Muscle layer of colon (tissue), 2 donors: ENCODE data around the gene ELAVL1.

Experiments
- H3K27ac ChIP-seq: one replicate; pipeline ENCODE4 v1.7.0; 2013; ENCODE audit warnings: low read depth, mild to moderate bottlenecking, low read length, moderate library complexity
- H3K27me3 ChIP-seq, 2 donors: one replicate each; pipeline ENCODE4 v1.7.0; 2013; ENCODE audit warnings: low read length in 2 of 2, mild to moderate bottlenecking in 2 of 2; ENCODE audit not compliant: insufficient read depth in 2 of 2, control insufficient read depth in 1 of 2
- H3K36me3 ChIP-seq: one replicate; pipeline ENCODE4 v1.7.0; 2013; ENCODE audit warnings: mild to moderate bottlenecking, low read length; ENCODE audit not compliant: insufficient read depth
- H3K4me1 ChIP-seq: one replicate; pipeline ENCODE4 v1.7.0; 2013; ENCODE audit warnings: mild to moderate bottlenecking, low read length; ENCODE audit not compliant: insufficient read depth
- H3K4me3 ChIP-seq, 2 donors: one replicate each; pipeline ENCODE4 v1.7.0; 2013; ENCODE audit warnings: low read length in 2 of 2, low read depth in 1 of 2, mild to moderate bottlenecking in 1 of 2, moderate library complexity in 1 of 2
- H3K9ac ChIP-seq: one replicate; pipeline ENCODE4 v1.7.0; 2013; ENCODE audit warnings: low read length
- H3K9me3 ChIP-seq: one replicate; pipeline ENCODE4 v1.7.0; 2013; ENCODE audit warnings: mild to moderate bottlenecking, low read length
- donor health status: abdominal sarcoma.
- donor health status: Adenocarcinoma of cecum.

The ELAVL1 gene

DNA sequence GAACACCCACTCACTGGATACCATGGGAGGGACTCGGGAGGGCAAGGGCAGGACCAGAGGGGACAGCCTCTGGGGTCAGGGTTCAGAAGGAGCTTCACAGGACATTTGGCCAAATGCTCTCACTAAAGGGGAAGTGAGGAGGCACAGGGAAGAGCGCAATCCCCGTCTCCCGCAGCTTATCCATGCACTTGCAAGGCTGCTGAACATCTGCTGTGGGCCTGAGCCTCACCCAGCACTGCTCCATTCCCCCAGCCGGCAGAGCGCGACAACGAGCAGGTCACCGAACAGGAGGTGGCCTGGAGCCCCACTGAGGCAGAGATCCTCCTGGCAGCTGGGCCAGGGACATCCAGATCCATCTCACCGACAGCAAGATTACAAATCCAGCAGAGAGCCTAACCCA is 23.3 kb downstream of the ELAVL1 start:
- H3K4me1 ChIP-seq, result peaks cover 12% of the 10 kb centered on the region
- peaks cover 64% of the 10 kb centered on the region for H3K36me3 ChIP-seq
- H3K4me3 ChIP-seq, result no peak overlapping the region
- no peak overlapping the region for H3K27ac ChIP-seq
- H3K9ac ChIP-seq, result no peak overlapping the region
- H3K27me3 ChIP-seq, result no peaks in the 10 kb centered on the region
- no peaks in the 10 kb centered on the region for H3K9me3 ChIP-seq

DNA sequence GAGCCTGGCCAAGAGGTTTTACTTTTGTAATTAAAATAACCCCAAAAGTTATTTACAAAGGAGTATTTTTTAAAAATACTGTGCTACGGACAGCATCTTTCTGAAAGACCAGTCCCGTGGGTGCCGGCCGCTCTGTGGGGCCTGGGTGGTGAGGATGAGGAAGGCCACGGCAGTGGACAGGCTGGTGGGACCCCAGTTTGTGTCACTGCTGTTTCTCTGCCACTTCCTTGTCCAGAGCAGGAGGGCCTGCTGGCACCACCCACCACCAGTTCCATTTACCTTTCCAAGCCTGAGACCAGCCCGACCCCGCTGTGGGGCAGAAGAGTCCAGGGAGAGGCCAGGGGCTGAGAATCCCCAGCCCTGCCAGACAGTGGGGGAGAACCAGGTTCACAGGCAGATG is 23.8 kb downstream of the ELAVL1 start:
- Histone ChIP-seq H3K4me1 (peaks cover 12% of the 10 kb centered on the region), H3K27me3 (no peaks in the 10 kb centered on the region), H3K9ac (no peak overlapping the region), H3K9me3 (no peaks in the 10 kb centered on the region), H3K4me3 (no peak overlapping the region), H3K36me3 (peaks cover 65% of the 10 kb centered on the region), H3K27ac (no peak overlapping the region)

DNA sequence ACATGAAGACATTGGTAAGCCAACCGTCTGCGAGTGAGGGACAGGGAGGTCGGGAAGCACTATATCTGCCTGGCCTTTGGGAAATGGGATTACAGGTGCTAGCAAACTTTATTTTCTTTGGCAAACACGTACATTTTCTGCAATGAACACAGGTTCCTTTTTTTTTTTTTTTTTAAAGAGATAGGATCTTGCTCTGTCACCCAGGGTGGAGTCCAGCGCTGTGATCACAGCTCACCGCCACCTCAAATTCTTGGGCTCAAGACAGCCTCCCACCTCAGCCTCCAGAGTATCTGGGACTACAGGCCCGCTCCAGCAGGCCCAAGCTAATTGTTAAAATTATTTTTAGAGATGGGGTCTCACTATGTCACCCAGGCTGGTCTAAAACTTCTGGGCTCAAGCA is 24.2 kb downstream of the ELAVL1 start:
- H3K4me3 ChIP-seq, result no peak overlapping the region
- no peaks in the 10 kb centered on the region for H3K27me3 ChIP-seq
- H3K9ac ChIP-seq, result no peak overlapping the region
- peaks cover 65% of the 10 kb centered on the region for H3K36me3 ChIP-seq
- H3K4me1 ChIP-seq, result peaks cover 12% of the 10 kb centered on the region
- no peaks in the 10 kb centered on the region for H3K9me3 ChIP-seq
- H3K27ac ChIP-seq, result no peak overlapping the region

DNA sequence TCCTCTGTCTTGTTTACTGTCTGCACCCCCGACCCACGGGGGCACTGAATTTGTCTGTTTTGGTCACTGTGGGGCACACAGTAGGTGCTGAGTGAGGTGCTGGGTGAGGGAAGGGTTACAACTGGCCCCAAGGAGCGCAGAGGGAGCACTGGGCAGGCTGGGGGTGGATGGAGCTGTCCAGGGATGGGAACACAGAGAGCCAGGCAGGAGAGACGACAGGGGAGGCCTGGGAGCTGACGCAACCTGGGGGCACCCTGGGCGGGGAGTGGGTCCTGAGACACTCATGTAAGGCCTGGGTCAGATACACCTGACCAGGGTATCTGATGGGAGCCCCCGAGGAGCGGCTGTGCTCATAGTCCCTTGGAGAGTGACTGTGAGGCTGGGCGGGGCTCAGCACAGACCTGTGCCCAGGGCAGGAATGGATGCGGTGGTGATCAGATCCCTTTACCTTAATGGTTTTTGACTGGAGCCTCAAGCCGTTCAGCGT is 24.8 kb downstream of the ELAVL1 start:
- Histone ChIP-seq H3K9ac (no peak overlapping the region), H3K4me3 (no peak overlapping the region), H3K36me3 (peaks cover 65% of the 10 kb centered on the region), H3K9me3 (no peaks in the 10 kb centered on the region), H3K4me1 (peaks cover 12% of the 10 kb centered on the region), H3K27me3 (no peaks in the 10 kb centered on the region), H3K27ac (no peak overlapping the region)

DNA sequence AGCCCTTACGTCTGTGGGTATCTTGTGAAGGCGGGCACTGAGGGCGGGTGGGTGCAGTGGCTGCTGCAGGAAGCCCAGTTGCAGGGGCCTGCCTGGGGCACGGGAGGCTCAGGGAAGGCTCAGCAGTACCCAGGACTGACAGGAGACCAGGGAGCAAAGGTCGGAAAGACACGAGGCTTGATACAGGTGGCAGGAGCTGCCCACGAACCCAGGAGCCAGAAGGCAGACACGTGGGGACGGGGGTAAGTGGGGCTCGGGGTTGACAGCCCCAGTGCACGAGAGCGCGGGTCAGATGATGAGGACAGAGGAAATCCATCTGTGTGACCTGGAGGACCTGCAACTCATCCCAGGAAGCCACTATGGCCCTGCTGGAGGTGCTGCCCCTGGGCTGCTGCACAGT is 25.3 kb downstream of the ELAVL1 start:
- H3K4me1 ChIP-seq, result peaks cover 12% of the 10 kb centered on the region
- H3K27ac ChIP-seq, result no peak overlapping the region
- no peaks in the 10 kb centered on the region for H3K9me3 ChIP-seq
- H3K4me3 ChIP-seq, result no peak overlapping the region
- H3K36me3 ChIP-seq, result peaks cover 68% of the 10 kb centered on the region
- H3K9ac ChIP-seq, result no peak overlapping the region
- no peaks in the 10 kb centered on the region for H3K27me3 ChIP-seq

DNA sequence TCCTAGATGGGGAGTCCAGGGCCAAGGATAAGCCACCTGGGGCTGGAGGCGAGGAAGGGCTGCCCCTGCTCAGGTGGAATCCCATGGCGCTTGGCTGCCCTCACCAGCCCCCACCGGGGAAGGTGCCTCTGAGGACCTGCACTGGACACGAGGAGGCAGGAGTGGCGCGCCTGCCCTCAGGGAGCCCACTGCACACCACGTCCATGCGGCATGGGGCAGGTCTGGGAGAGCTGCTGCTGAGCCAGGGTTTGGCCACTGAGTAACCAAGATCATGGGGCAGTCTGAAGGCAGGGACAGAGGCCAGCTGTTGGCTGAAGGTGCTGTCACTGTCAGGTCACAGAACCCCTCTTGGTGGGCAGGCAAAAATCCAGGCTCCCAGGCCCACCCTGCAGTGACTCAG is 25.9 kb downstream of the ELAVL1 start:
- H3K27me3 ChIP-seq, result no peaks in the 10 kb centered on the region
- peaks cover 68% of the 10 kb centered on the region for H3K36me3 ChIP-seq
- no peak overlapping the region for H3K27ac ChIP-seq
- no peaks in the 10 kb centered on the region for H3K9me3 ChIP-seq
- no peak overlapping the region for H3K4me3 ChIP-seq
- H3K4me1 ChIP-seq, result peaks cover 12% of the 10 kb centered on the region
- no peak overlapping the region for H3K9ac ChIP-seq

DNA sequence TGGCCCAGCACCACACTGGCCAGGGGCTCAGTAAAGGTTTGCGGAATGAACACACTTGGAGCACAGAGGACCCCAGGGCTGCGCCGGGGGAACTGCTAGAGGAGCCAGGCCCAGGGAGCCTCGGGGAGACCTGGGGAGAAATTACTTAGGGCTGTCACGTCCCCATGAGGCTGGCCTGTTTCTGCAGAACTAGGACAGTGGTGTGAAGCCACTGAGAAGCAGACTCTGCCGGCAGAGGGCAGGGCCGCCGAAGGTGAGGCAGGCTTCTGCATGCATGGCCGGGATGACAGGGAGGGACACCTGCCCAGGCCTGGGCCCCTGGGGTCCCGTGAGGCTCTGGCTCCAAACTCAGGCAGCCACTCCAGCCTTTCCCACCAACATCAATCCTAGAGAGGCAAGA is 26.4 kb downstream of the ELAVL1 start:
- peaks cover 12% of the 10 kb centered on the region for H3K4me1 ChIP-seq
- H3K27me3 ChIP-seq, result no peaks in the 10 kb centered on the region
- no peak overlapping the region for H3K4me3 ChIP-seq
- H3K9me3 ChIP-seq, result no peaks in the 10 kb centered on the region
- no peak overlapping the region for H3K9ac ChIP-seq
- no peak overlapping the region for H3K27ac ChIP-seq
- peaks cover 65% of the 10 kb centered on the region for H3K36me3 ChIP-seq

DNA sequence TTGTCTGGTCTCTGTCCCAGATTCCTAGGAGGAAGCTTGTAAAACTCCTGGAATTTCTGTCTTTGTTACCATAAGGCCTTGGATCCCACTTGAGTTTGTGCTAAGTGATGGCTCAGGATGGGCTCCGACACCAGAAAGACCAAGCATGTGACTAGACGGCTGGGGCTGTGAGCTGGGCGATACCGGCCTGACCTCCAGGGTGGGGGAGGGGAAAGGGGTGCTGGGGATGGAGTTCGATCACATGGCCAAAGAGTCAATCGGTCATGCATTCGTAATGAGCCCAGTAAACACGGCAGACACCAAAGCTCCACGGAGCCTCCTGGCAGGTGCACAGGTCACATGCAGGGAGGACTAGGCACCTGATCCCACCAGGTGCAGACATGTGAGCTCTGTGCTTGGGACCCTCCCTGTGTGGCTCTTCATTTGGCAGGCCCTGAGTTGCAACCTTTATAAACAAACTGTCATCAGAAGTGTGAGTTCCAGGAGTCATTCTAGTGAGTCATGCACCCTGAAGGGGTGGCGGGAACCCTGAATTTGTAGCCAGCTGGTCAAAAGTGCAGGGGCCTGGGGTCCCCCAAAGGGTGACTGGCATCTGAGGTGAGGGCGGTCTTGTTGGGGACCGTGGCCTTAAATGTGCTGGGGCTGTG is 27.1 kb downstream of the ELAVL1 start:
- Histone ChIP-seq H3K4me1 (peaks cover 12% of the 10 kb centered on the region), H3K36me3 (peaks cover 67% of the 10 kb centered on the region), H3K27me3 (no peaks in the 10 kb centered on the region), H3K4me3 (no peak overlapping the region), H3K27ac (no peak overlapping the region), H3K9ac (no peak overlapping the region), H3K9me3 (no peaks in the 10 kb centered on the region)

DNA sequence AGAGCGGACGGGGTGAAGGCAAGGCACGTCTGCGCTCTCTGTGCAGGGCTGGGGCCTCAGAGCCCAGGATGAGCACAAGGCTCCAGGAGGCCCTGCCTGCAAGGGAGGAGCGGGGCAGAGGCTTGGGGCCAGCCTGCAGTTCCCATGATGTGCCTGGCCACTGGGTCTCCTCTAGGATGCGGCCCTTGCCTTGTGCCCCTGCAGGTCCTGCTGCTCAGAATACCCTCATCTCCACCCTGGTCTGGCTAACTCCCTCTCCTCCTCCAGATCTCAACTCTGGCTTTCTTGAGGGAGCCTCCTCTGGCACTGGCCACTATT is 27.8 kb downstream of the ELAVL1 start:
- Histone ChIP-seq H3K4me1 (peaks cover 12% of the 10 kb centered on the region), H3K9ac (no peak overlapping the region), H3K4me3 (no peak overlapping the region), H3K9me3 (no peaks in the 10 kb centered on the region), H3K36me3 (peaks cover 61% of the 10 kb centered on the region), H3K27ac (no peak overlapping the region), H3K27me3 (no peaks in the 10 kb centered on the region)

DNA sequence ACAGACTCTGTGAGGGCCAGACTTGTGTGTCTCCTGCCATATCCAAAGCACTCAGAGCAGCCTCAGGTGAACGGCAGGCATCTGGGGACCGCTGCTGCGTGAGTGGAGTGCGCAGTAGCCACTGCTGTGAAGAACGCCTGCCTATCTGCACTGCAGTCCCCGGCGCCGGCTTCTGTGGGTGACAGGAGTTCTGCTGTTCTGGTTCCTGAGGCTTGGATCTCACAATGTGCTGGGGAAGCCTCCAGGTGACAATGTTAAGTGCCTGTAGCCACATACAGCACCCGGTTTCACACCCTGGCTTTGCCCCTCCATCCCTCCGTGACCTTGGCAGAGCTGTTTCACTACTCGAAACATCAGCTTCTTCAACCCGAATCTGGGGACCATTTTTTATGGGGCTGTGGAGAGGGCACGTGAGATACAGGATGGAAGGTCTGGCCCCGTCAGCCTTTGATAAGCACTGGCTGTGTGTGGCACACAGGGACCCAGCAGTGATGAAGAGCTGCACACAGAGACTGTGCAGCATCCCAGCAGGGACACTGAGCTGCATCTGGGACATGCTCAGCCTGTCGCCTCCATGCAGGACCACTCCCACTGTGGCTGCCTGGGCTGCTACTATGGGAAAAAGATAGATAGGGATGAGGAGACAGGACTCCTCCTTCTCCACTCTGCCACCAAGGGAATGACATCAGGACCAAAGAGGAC is 28.3 kb downstream of the ELAVL1 start:
- Histone ChIP-seq H3K36me3 (peaks cover 61% of the 10 kb centered on the region), H3K27me3 (no peaks in the 10 kb centered on the region), H3K4me3 (no peak overlapping the region), H3K4me1 (peaks cover 12% of the 10 kb centered on the region), H3K9ac (no peak overlapping the region), H3K27ac (no peak overlapping the region), H3K9me3 (no peaks in the 10 kb centered on the region)

DNA sequence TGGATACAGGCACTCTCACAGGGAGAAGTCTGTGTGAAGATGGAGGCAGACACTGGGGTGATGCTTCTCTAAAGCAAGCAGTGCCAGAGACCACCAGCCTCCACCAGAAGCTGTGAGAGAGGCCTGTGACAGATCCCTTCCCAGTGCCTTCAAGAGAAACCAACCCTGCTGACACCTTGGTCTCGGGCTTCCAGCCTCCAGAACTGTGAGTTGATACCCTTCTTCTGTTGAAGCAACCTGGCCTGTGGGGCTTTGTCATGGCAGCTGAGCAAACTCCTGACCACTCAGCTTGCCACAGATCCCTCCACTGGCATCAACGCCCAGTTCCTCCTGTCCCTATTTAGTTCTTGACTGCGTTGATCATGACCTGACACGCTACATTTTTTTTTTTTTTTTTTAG is 29.0 kb downstream of the ELAVL1 start:
- H3K27me3 ChIP-seq, result no peaks in the 10 kb centered on the region
- H3K36me3 ChIP-seq, result peaks cover 63% of the 10 kb centered on the region

DNA sequence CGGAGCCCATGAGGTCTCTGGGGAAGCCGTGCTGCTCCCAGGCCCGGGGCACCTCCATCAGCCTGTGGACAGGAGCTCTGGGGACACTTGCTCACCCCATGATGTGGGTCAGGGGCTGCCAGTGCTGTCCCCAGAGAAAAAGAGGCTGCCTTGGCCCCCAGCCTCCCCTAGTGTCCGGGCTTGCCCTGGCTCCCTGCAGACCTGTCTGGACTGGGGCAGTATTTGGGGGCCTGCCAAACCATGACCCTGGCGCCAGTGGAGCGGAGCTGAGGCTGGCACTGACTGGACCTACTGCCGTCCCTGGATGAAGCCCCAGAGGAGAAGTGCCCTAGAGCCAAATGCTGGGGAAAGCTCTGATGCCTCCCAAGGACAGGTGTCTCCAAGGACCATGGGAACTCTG is 30.4 kb downstream of the ELAVL1 start:
- H3K36me3 ChIP-seq, result peaks cover 52% of the 10 kb centered on the region
- no peak overlapping the region for H3K4me3 ChIP-seq
- peaks cover 12% of the 10 kb centered on the region for H3K4me1 ChIP-seq
- no peak overlapping the region for H3K9ac ChIP-seq
- H3K27me3 ChIP-seq, result no peaks in the 10 kb centered on the region
- no peaks in the 10 kb centered on the region for H3K9me3 ChIP-seq
- H3K27ac ChIP-seq, result no peak overlapping the region

More for the DNA sequence above, 29.0 kb downstream of the ELAVL1 start:
- Histone ChIP-seq H3K4me3 (no peak overlapping the region), H3K4me1 (peaks cover 12% of the 10 kb centered on the region), H3K9ac (no peak overlapping the region), H3K9me3 (no peaks in the 10 kb centered on the region), H3K27ac (no peak overlapping the region)
